Neural progenitor cell (in vitro differentiated cells): ENCODE data around the gene HMOX1. TPM values are rescaled to one million over a fixed set of nuclear protein-coding genes. Genes with fewer than 3 reads are reported as not detected.

Experiments used
- DNase-seq: peaks from one replicate; pipeline ENCODE4 v3.0.0-alpha.2; 2016; ENCODE audit warnings: low spot score
- H2AFZ ChIP-seq: fragments of 200-600 bp; sonication (generic); replicated peaks from 2 replicates; pipeline ENCODE4 v1.6.1; 2016; ENCODE audit warnings: antibody characterized with exemption
- H3F3A ChIP-seq: fragments of 200-600 bp; sonication (generic); 2 replicates; pipeline ENCODE4 v1.6.1; 2016; ENCODE audit warnings: antibody characterized with exemption, low read depth
- H3K27ac ChIP-seq: fragments of 200-600 bp; sonication (generic); 2 replicates; pipeline ENCODE4 v1.5.1; 2016; ENCODE audit warnings: mild to moderate bottlenecking
- H3K27me3 ChIP-seq: fragments of 200-600 bp; sonication (generic); 2 replicates; pipeline ENCODE4 v1.6.1; 2016; ENCODE audit warnings: mild to moderate bottlenecking, moderate library complexity
- H3K36me3 ChIP-seq: fragments of 200-600 bp; sonication (generic); 2 replicates; pipeline ENCODE4 v1.5.1; 2016
- H3K4me1 ChIP-seq: fragments of 200-600 bp; sonication (generic); 2 replicates; pipeline ENCODE4 v1.6.1; 2016; ENCODE audit warnings: mixed run types
- H3K4me2 ChIP-seq: fragments of 200-600 bp; sonication (generic); 2 replicates; pipeline ENCODE4 v1.6.1; 2016
- H3K4me3 ChIP-seq: fragments of 200-600 bp; sonication (generic); 2 replicates; pipeline ENCODE4 v1.5.1; 2016
- H3K79me2 ChIP-seq: fragments of 200-600 bp; sonication (generic); 2 replicates; pipeline ENCODE4 v1.6.1; 2016; ENCODE audit warnings: low read depth
- H3K9ac ChIP-seq: fragments of 200-600 bp; sonication (generic); 2 replicates; pipeline ENCODE4 v1.6.1; 2016
- H3K9me3 ChIP-seq: fragments of 200-600 bp; sonication (generic); 2 replicates; pipeline ENCODE4 v1.5.1; 2016; ENCODE audit warnings: low read depth
- H4K20me1 ChIP-seq: fragments of 200-600 bp; sonication (generic); 2 replicates; pipeline ENCODE4 v1.6.1; 2016; ENCODE audit warnings: low read depth
- H3K27ac Mint-ChIP-seq: 3 replicates; pipeline ENCODE4 v1.8.0; 2021; ENCODE audit warnings: mixed read lengths
- H3K27me3 Mint-ChIP-seq: 2 replicates; pipeline ENCODE4 v1.8.0; 2022; ENCODE audit warnings: low read depth, mild to moderate bottlenecking, inconsistent platforms, moderate library complexity, mixed read lengths; ENCODE audit not compliant: insufficient read depth
- H3K36me3 Mint-ChIP-seq: 3 replicates; pipeline ENCODE4 v1.8.0; 2021; ENCODE audit warnings: mixed read lengths
- H3K4me1 Mint-ChIP-seq: 3 replicates; pipeline ENCODE4 v1.8.0; 2021; ENCODE audit warnings: mixed read lengths
- H3K4me3 Mint-ChIP-seq: 3 replicates; pipeline ENCODE4 v1.8.0; 2021; ENCODE audit warnings: mild to moderate bottlenecking, moderate library complexity, mixed read lengths
- H3K9me3 Mint-ChIP-seq: 3 replicates; pipeline ENCODE4 v1.8.0; 2020; ENCODE audit warnings: mixed read lengths
- EZH2 ChIP-seq: fragments of 200-600 bp; sonication (generic); IDR thresholded peaks from 2 replicates; pipeline ENCODE4 v1.6.1; 2017; ENCODE audit warnings: antibody characterized with exemption, mild to moderate bottlenecking, moderate library complexity
- EZH2phosphoT487 ChIP-seq: fragments of 200-600 bp; sonication (generic); IDR thresholded peaks from 2 replicates; pipeline ENCODE4 v1.6.1; 2017; ENCODE audit warnings: antibody characterized with exemption
- total RNA-seq: library from RNA; depleted of rRNA; stranded (reverse); fragments of >200 nt; gene quantifications from 2 replicates; pipeline ENCODE4 v1.2.3, GENCODE V29; 2015; ENCODE audit warnings: low replicate concordance
- TF ChIP-seq, protein P1 (sequence below): fragments of 200-600 bp; sonication (generic); IDR thresholded peaks from 2 replicates; pipeline ENCODE4 v1.5.1; 2017; ENCODE audit warnings: antibody characterized with exemption, mild to moderate bottlenecking

Gene HMOX1
- total RNA-seq, 1 donor from 2014 or later = 2.4 TPM

DNA sequence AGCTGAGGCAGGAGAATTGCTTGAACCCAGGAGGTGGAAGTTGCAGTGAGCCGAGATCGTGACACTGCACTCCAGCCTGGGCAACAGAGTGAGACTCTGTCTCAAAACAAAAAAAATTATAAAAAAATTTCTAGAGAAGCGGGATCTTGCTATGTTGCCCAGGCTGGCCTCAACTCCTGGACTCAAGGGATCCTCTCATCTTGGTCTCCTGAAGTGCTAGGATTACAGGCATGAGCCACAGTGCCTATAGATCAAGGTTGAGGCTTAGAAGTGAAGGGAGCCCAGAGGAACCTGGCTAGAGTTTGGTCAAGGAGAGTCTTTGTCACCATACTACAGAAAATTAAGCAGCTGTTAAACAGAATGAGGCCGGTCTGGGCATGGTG lies 17.7 kb downstream of the HMOX1 start:
- no peak for DNase-seq
- peaks cover 36% of the 10 kb centered on the region for H3K79me2 ChIP-seq
- peaks cover 1% of the 10 kb centered on the region for H3K36me3 ChIP-seq
- H3K9ac ChIP-seq = no peak overlapping the region
- H3K27ac ChIP-seq = no peak overlapping the region
- H3F3A ChIP-seq = peaks cover 9% of the 10 kb centered on the region
- H4K20me1 ChIP-seq = peaks cover 4% of the 10 kb centered on the region
- no peaks in the 10 kb centered on the region for H3K9me3 Mint-ChIP-seq
- no peaks in the 10 kb centered on the region for H3K9me3 ChIP-seq
- peaks cover 24% of the 10 kb centered on the region for H3K4me1 ChIP-seq
- H3K27ac Mint-ChIP-seq = peak overlapping the region; percentile 82
- peak overlapping the region; percentile 99 for H3K4me3 Mint-ChIP-seq
- peaks cover 14% of the 10 kb centered on the region for H3K36me3 Mint-ChIP-seq
- H3K4me3 ChIP-seq = no peak overlapping the region
- TF ChIP-seq EZH2phosphoT487 = no peak
- TF ChIP-seq, protein P1, sequence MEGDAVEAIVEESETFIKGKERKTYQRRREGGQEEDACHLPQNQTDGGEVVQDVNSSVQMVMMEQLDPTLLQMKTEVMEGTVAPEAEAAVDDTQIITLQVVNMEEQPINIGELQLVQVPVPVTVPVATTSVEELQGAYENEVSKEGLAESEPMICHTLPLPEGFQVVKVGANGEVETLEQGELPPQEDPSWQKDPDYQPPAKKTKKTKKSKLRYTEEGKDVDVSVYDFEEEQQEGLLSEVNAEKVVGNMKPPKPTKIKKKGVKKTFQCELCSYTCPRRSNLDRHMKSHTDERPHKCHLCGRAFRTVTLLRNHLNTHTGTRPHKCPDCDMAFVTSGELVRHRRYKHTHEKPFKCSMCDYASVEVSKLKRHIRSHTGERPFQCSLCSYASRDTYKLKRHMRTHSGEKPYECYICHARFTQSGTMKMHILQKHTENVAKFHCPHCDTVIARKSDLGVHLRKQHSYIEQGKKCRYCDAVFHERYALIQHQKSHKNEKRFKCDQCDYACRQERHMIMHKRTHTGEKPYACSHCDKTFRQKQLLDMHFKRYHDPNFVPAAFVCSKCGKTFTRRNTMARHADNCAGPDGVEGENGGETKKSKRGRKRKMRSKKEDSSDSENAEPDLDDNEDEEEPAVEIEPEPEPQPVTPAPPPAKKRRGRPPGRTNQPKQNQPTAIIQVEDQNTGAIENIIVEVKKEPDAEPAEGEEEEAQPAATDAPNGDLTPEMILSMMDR = no peak
- TF ChIP-seq EZH2 = no peak
- no peak overlapping the region for H3K4me2 ChIP-seq
- peaks cover 48% of the 10 kb centered on the region for H3K4me1 Mint-ChIP-seq
- peaks cover 3% of the 10 kb centered on the region for H3K27me3 Mint-ChIP-seq
- H3K27me3 ChIP-seq = no peaks in the 10 kb centered on the region
- no peak overlapping the region for H2AFZ ChIP-seq

DNA sequence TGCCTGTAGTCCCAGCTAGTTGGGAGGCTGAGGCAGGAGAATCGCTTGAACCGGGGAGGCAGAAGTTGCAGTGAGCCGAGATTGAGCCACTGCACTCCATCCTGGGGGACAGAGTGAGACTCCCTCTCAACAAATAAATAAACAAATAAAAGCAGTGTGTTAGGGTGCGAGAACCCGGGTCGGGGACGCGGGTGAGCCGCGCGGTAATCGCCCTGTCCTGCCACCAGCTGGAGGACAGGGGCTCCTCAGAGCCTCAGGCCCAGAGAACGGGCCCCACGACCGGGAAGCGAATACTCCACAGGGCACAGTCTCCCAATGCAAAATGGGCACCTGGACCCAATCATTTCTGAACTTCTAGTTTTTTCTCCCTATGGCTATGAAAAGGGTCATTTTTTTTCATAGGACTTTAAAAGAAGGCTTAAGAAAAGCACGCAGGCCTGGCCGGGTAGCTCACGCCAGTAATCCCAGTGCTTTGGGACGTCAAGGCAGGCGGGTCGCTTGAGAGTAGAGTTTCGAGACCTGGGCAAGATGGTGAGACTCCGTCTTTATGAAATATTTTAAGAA lies 18.3 kb downstream of the HMOX1 start:
- peak overlapping the region; percentile 4 for H2AFZ ChIP-seq
- peaks cover 24% of the 10 kb centered on the region for H3K4me1 ChIP-seq
- Mint-ChIP-seq H3K9me3 (no peaks in the 10 kb centered on the region), H3K27me3 (peaks cover 3% of the 10 kb centered on the region), H3K4me1 (peaks cover 43% of the 10 kb centered on the region), H3K36me3 (peaks cover 16% of the 10 kb centered on the region), H3K27ac (peak overlapping the region; percentile 97), H3K4me3 (peak overlapping the region; percentile 99)
- H4K20me1 ChIP-seq = peaks cover 11% of the 10 kb centered on the region
- H3K27ac ChIP-seq = no peak overlapping the region
- H3K9ac ChIP-seq = peak overlapping the region; percentile 60
- peak overlapping the region; percentile 66 for H3K4me3 ChIP-seq
- no peaks in the 10 kb centered on the region for H3K27me3 ChIP-seq
- TF ChIP-seq EZH2 (no peak), EZH2phosphoT487 (no peak)
- TF ChIP-seq, protein P1 = no peak
- peaks cover 42% of the 10 kb centered on the region for H3K79me2 ChIP-seq
- peaks cover 9% of the 10 kb centered on the region for H3F3A ChIP-seq
- H3K9me3 ChIP-seq = no peaks in the 10 kb centered on the region
- H3K36me3 ChIP-seq = peaks cover 7% of the 10 kb centered on the region
- no peak for DNase-seq
- peak overlapping the region; percentile 68 for H3K4me2 ChIP-seq

DNA sequence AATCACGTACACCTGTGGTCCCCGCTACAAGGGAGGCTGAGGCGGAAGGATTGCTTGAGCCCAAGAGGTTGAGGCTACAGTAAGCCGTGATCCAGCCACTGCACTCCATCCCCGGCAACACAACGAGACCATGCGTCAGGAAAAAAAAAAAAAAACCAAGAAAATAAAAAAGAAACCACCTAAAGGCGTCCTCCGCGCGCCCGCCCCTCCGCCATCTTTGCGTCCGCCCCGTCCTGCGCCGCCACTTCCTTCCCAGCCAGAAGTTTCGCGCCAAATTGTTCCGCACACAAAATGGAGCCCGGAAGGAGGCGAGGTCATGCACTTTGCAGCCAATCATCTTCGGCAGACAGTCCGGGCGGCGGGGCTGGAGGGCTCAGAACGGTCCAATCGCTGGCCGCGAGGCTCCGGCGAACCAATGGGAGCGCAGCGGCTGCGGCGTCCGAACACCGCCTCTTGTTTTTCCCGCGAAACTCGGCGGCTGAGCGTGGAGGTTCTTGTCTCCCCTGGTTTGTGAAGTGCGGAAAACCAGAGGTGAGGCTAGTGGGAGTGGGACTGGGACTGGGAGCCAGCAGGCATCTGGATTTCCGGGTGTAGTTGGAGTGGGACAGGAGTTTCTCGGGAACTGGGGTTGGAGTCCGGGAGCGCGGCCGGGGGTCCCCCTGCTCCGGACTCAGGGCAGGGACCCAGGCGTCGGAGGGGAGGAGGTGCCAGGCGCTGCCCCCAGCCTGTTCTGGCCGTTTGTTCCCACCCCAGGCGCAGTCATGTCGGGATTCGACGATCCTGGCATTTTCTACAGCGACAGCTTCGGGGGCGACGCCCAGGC lies 19.0 kb downstream of the HMOX1 start, which contains the start of gene MCM5:
Gene MCM5, plus strand, starts transcription at position 463 of the 823 bp plus-strand sequence. Its CDS starts 299 bp downstream, at position 762.
- H3K9ac ChIP-seq = peak within 1 kb of the TSS; percentile 81
- H2AFZ ChIP-seq = peak within 1 kb of the TSS; percentile 65
- no peaks in the 10 kb centered on the region for H3K9me3 ChIP-seq
- peaks cover 9% of the 10 kb centered on the region for H3F3A ChIP-seq
- Mint-ChIP-seq H3K9me3 (no peaks in the 10 kb centered on the region), H3K36me3 (peaks cover 21% of the 10 kb centered on the region), H3K27ac (peak within 1 kb of the TSS; percentile 97), H3K4me3 (peak within 1 kb of the TSS; percentile 99), H3K4me1 (peaks cover 43% of the 10 kb centered on the region), H3K27me3 (peaks cover 1% of the 10 kb centered on the region)
- H3K4me3 ChIP-seq = peak within 1 kb of the TSS; percentile 66
- DNase-seq = peak; percentile 98
- peaks cover 12% of the 10 kb centered on the region for H4K20me1 ChIP-seq
- no peak for TF ChIP-seq EZH2
- peak within 1 kb of the TSS; percentile 51 for H3K27ac ChIP-seq
- H3K79me2 ChIP-seq = peaks cover 48% of the 10 kb centered on the region
- H3K36me3 ChIP-seq = peaks cover 9% of the 10 kb centered on the region
- H3K4me1 ChIP-seq = peaks cover 24% of the 10 kb centered on the region
- H3K27me3 ChIP-seq = no peaks in the 10 kb centered on the region
- peak within 1 kb of the TSS; percentile 88 for H3K4me2 ChIP-seq

DNA sequence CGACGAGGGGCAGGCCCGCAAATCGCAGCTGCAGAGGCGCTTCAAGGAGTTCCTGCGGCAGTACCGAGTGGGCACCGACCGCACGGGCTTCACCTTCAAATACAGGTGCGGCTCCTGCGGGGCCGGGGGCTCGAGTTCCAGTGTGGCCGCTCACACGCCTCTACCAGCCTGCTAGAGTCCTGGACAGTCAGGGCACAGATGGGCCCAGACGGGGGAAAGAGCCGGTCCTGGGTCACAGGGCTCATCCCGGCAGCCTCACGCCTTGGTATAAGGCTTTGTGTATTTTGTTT lies 19.6 kb downstream of the HMOX1 start:
- no peaks in the 10 kb centered on the region for H3K9me3 ChIP-seq
- H3K4me1 ChIP-seq = peaks cover 24% of the 10 kb centered on the region
- Mint-ChIP-seq H3K36me3 (peaks cover 21% of the 10 kb centered on the region), H3K27me3 (no peaks in the 10 kb centered on the region), H3K4me3 (peak overlapping the region; percentile 99), H3K4me1 (peaks cover 43% of the 10 kb centered on the region), H3K27ac (no peak overlapping the region), H3K9me3 (no peaks in the 10 kb centered on the region)
- peaks cover 9% of the 10 kb centered on the region for H3F3A ChIP-seq
- peaks cover 12% of the 10 kb centered on the region for H4K20me1 ChIP-seq
- no peaks in the 10 kb centered on the region for H3K27me3 ChIP-seq
- H3K9ac ChIP-seq = peak overlapping the region; percentile 81
- H2AFZ ChIP-seq = peak overlapping the region; percentile 65
- no peak for DNase-seq
- H3K27ac ChIP-seq = no peak overlapping the region
- H3K79me2 ChIP-seq = peaks cover 53% of the 10 kb centered on the region
- peaks cover 9% of the 10 kb centered on the region for H3K36me3 ChIP-seq
- H3K4me3 ChIP-seq = peak overlapping the region; percentile 66
- TF ChIP-seq EZH2 (no peak), EZH2phosphoT487 (no peak)
- TF ChIP-seq, protein P1 = no peak
- H3K4me2 ChIP-seq = peak overlapping the region; percentile 88
